Fibroblast of lung (primary cell): ENCODE measurements around the gene LCN9. TPM values are rescaled to one million over a fixed set of nuclear protein-coding genes. Genes with fewer than 3 reads are reported as not detected.

Experiments
- DNase-seq, 2 donors: peaks; one replicate each; pipeline versions ENCODE4 v3.0.0 to v3.0.0-alpha.2; 2010; ENCODE audit warnings: low read depth in 2 of 2
- H2AFZ ChIP-seq: 2 replicates; pipeline ENCODE4 v1.5.1; 2012; ENCODE audit warnings: low read length, control low read depth, inconsistent platforms
- H3K27ac ChIP-seq: 2 replicates; pipeline ENCODE4 v1.5.1; 2011; ENCODE audit warnings: low read length, control low read depth; ENCODE audit not compliant: insufficient read depth
- H3K27me3 ChIP-seq: 2 replicates; pipeline ENCODE4 v1.5.1; 2011; ENCODE audit warnings: mild to moderate bottlenecking, low read length; ENCODE audit not compliant: control insufficient read depth, insufficient read depth
- H3K36me3 ChIP-seq: 2 replicates; pipeline ENCODE4 v1.5.1; 2011; ENCODE audit warnings: low read length; ENCODE audit not compliant: control insufficient read depth, insufficient read depth
- H3K4me1 ChIP-seq: 2 replicates; pipeline ENCODE4 v1.5.1; 2011; ENCODE audit warnings: low read length; ENCODE audit not compliant: control insufficient read depth, insufficient read depth; ENCODE audit errors: extremely low read depth
- H3K4me2 ChIP-seq: 2 replicates; pipeline ENCODE4 v1.5.1; 2011; ENCODE audit warnings: low read length, control low read depth; ENCODE audit not compliant: insufficient read depth; ENCODE audit errors: extremely low read depth
- H3K4me3 ChIP-seq, 4 experiments: fragments of 200-600 bp in 1 of 4; sonication (generic) in 1 of 4; replicated peaks in 1 of 4; 2 replicates each; pipeline ENCODE4 v1.5.1; 2011 to 2016; ENCODE audit warnings: low read length in 4 of 4, low read depth in 3 of 4, mild to moderate bottlenecking in 3 of 4, control low read depth in 2 of 4, inconsistent platforms in 1 of 4, mixed read lengths in 1 of 4; ENCODE audit not compliant: insufficient read depth in 1 of 4; ENCODE audit errors: control extremely low read depth in 1 of 4
- H3K79me2 ChIP-seq: 2 replicates; pipeline ENCODE4 v1.5.1; 2012; ENCODE audit warnings: mild to moderate bottlenecking, low read length, inconsistent platforms; ENCODE audit not compliant: control insufficient read depth, insufficient read depth
- H3K9ac ChIP-seq: 2 replicates; pipeline ENCODE4 v1.5.1; 2011; ENCODE audit warnings: mild to moderate bottlenecking, low read length, control low read depth; ENCODE audit not compliant: insufficient read depth
- H3K9me3 ChIP-seq: 2 replicates; pipeline ENCODE4 v1.5.1; 2012; ENCODE audit warnings: low read depth, low read length; ENCODE audit not compliant: control insufficient read depth, insufficient read depth
- H4K20me1 ChIP-seq: 2 replicates; pipeline ENCODE4 v1.5.1; 2011; ENCODE audit warnings: low read length; ENCODE audit not compliant: control insufficient read depth, insufficient read depth; ENCODE audit errors: extremely low read depth
- CTCF ChIP-seq, 2 donors: IDR thresholded peaks in 1 of 2; conservative IDR thresholded peaks in 1 of 2; 1 replicate in 1 of 2; 2 replicates in 1 of 2; pipeline ENCODE4 v1.5.1; 2011 to 2012; ENCODE audit warnings: low read length in 2 of 2, control low read depth in 1 of 2, inconsistent platforms in 1 of 2, low read depth in 1 of 2, mild to moderate bottlenecking in 1 of 2
- EZH2 ChIP-seq: IDR thresholded peaks from 2 replicates; pipeline ENCODE4 v1.5.1; 2012; ENCODE audit warnings: low read length, control low read depth, mild to moderate bottlenecking; ENCODE audit errors: missing control alignments
- polyA plus RNA-seq, 2 donors: library from polyadenylated mRNA; depleted of rRNA in 1 of 2; stranded (reverse) in 1 of 2; unstranded in 1 of 2; fragments of >200 nt; gene quantifications; 2 replicates each; pipeline ENCODE4 v1.2.1, GENCODE V29; 2011 to 2012; ENCODE audit warnings: missing spikeins in 1 of 2
- total RNA-seq: library from RNA; depleted of rRNA; stranded (reverse); fragments of >200 nt; gene quantifications from 2 replicates; pipeline ENCODE4 v1.2.1, GENCODE V29; 2014

The LCN9 gene
- total and polyA plus RNA-seq, 2 donors (not counting 1 experiment from before 2014, with no cell fraction given): not detected

GRCh38 chr9:135673941-135674340 lies 10.8 kb downstream of the LCN9 start:
- no peak overlapping the region for H3K27ac ChIP-seq
- H3K27me3 ChIP-seq: no peaks in the 10 kb centered on the region
- no peaks in the 10 kb centered on the region for H3K4me1 ChIP-seq
- no peak overlapping the region for H3K9ac ChIP-seq
- no peaks in the 10 kb centered on the region for H3K36me3 ChIP-seq
- H3K4me3 ChIP-seq: no peak overlapping the region
- H3K4me2 ChIP-seq: no peak overlapping the region
- H3K79me2 ChIP-seq: no peaks in the 10 kb centered on the region
- no peaks in the 10 kb centered on the region for H4K20me1 ChIP-seq
- no peak overlapping the region for H2AFZ ChIP-seq
- DNase-seq: no peak
- no peak for TF ChIP-seq EZH2
- TF ChIP-seq CTCF (conservative IDR thresholded peaks at IDR 0.05 in 1 of 2, IDR thresholded peaks at IDR 0.05 in 1 of 2; ENCODE audit: low read depth in 1 of 2, low read length in 2 of 2): no peak
- H3K9me3 ChIP-seq: no peaks in the 10 kb centered on the region

GRCh38 chr9:135674977-135675376 lies 11.9 kb downstream of the LCN9 start:
- Histone ChIP-seq H3K27me3 (no peaks in the 10 kb centered on the region), H3K4me1 (no peaks in the 10 kb centered on the region), H3K4me2 (no peak overlapping the region), H3K27ac (no peak overlapping the region), H2AFZ (no peak overlapping the region), H3K9ac (no peak overlapping the region), H3K4me3 (no peak overlapping the region), H4K20me1 (no peaks in the 10 kb centered on the region), H3K9me3 (no peaks in the 10 kb centered on the region), H3K79me2 (no peaks in the 10 kb centered on the region), H3K36me3 (no peaks in the 10 kb centered on the region)
- no peak for TF ChIP-seq CTCF (conservative IDR thresholded peaks at IDR 0.05 in 1 of 2, IDR thresholded peaks at IDR 0.05 in 1 of 2; ENCODE audit: low read depth in 1 of 2, low read length in 2 of 2)
- DNase-seq: no peak

GRCh38 chr9:135676891-135677290 lies 13.8 kb downstream of the LCN9 start:
- Histone ChIP-seq H3K4me1 (no peaks in the 10 kb centered on the region), H3K4me3 (no peak overlapping the region), H2AFZ (no peak overlapping the region), H3K9ac (no peak overlapping the region), H4K20me1 (no peaks in the 10 kb centered on the region), H3K36me3 (no peaks in the 10 kb centered on the region), H3K79me2 (no peaks in the 10 kb centered on the region), H3K4me2 (no peak overlapping the region), H3K27me3 (no peaks in the 10 kb centered on the region), H3K27ac (no peak overlapping the region), H3K9me3 (no peaks in the 10 kb centered on the region)
- no peak for DNase-seq
- TF ChIP-seq EZH2 (no peak), CTCF (conservative IDR thresholded peaks at IDR 0.05 in 1 of 2, IDR thresholded peaks at IDR 0.05 in 1 of 2; ENCODE audit: low read depth in 1 of 2, low read length in 2 of 2) (no peak)
